Kidney epithelial cell (primary cell): ENCODE data around the gene INSYN2A. TPM values are rescaled to one million over a fixed set of nuclear protein-coding genes. Genes with fewer than 3 reads are reported as not detected.

ENCODE experiments used
- DNase-seq: peaks from one replicate; pipeline ENCODE4 v3.0.0-alpha.2; 2010; ENCODE audit warnings: low read depth
- H3K27me3 ChIP-seq: 2 replicates; pipeline ENCODE4 v1.6.0; 2011; ENCODE audit warnings: low read length; ENCODE audit not compliant: control insufficient read depth, insufficient read depth
- H3K36me3 ChIP-seq: 2 replicates; pipeline ENCODE4 v1.5.1; 2011; ENCODE audit warnings: low read length; ENCODE audit not compliant: control insufficient read depth, insufficient read depth
- H3K4me3 ChIP-seq: 2 replicates; pipeline ENCODE4 v1.5.1; 2011; ENCODE audit warnings: low read depth, mild to moderate bottlenecking, control low read depth, low read length
- CTCF ChIP-seq: IDR thresholded peaks from 2 replicates; pipeline ENCODE4 v1.5.1; 2011; ENCODE audit warnings: mild to moderate bottlenecking, moderate library complexity, low read length, control low read depth, inconsistent platforms; ENCODE audit not compliant: insufficient read depth, poor library complexity, severe bottlenecking
- total RNA-seq: library from RNA; depleted of rRNA; stranded (reverse); fragments of >200 nt; gene quantifications from 2 replicates; pipeline ENCODE4 v1.2.3, GENCODE V29; 2015

Gene INSYN2A
- total RNA-seq, 1 donor from 2014 or later, result 0.04 TPM

DNA sequence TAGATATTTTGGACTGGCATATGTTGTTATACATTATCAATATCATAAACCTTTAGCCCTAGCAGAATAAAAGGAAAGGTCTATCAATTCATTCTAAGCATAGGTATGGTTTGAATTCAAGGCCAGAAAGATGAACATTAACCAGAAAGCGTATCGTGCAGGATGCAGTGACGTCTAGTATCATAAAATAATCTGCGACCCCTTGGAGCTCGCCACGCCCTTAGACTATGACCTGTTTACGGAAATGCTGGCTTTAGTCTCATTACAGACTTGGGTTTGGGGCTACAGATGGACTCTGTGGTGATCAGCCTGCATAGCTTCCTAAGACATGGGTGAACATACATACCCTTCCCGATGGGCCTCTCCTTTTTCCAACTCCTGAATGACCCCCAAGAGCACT lies 21.5 kb downstream of the INSYN2A start:
- no peaks in the 10 kb centered on the region for H3K27me3 ChIP-seq
- H3K36me3 ChIP-seq, result no peaks in the 10 kb centered on the region
- TF ChIP-seq CTCF, result no peak
- H3K4me3 ChIP-seq, result no peak overlapping the region
- DNase-seq, result no peak

- Histone ChIP-seq H3K36me3 (no peaks in the 10 kb centered on the region), H3K4me3 (no peak overlapping the region), H3K27me3 (no peaks in the 10 kb centered on the region)
- DNase-seq, result no peak
- TF ChIP-seq CTCF, result no peak
Observed at GRCh38 chr10:127168261-127168660, 28.1 kb downstream of the INSYN2A start.

DNA sequence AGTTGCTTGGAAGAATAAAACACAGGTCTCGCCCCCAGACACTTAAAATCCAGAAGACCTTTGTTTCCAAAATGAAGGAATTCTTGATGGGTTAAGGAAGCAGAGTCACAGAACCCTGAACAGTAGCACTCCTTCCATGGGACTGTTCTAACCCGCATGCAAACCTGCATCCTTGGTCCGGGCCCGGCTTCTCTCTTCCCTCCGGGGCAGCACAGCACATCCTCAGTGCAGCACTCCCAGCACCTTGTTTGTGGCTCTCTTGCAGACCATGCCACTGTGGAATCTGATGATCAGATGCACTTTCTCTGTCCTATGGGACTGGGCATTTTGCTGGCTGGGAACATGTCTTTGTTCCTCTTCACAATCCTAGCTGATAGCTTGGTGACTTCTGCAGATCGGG lies 33.5 kb downstream of the INSYN2A start:
- no peaks in the 10 kb centered on the region for H3K27me3 ChIP-seq
- H3K36me3 ChIP-seq, result no peaks in the 10 kb centered on the region
- no peak for DNase-seq
- no peak overlapping the region for H3K4me3 ChIP-seq
- TF ChIP-seq CTCF, result no peak

- Histone ChIP-seq H3K4me3 (no peak overlapping the region), H3K36me3 (no peaks in the 10 kb centered on the region), H3K27me3 (no peaks in the 10 kb centered on the region)
- DNase-seq, result no peak
- TF ChIP-seq CTCF, result no peak
Observed at GRCh38 chr10:127161482-127161881, 34.9 kb downstream of the INSYN2A start.

DNA sequence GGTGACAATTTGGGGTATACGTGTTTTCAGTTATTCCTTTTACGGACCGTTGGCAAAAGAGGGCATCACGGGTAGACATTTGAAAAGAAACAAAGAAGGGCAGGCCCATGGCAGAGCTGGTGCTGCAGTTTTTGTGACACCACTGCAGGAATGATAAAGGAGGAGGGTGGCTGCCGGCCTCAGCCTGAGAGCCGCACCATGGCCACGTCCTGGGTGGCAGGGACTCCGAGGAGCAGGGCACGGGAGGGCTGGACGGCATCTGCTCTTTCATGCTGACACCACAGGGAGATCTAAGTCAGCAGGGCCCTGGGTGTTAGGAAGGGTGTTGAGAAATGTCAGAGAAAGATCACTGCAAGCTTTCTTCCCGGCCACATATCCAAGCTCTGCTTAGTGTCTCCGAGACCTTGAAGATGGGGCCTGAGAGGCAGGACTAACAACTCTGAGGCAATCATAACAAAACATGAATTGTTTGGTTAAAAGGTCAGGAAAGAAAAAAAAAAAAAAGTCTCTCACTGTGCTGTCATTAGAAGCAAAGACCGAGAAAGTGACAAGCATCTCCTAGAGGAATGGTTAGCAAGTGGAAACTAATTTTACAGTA lies 36.6 kb downstream of the INSYN2A start:
- Histone ChIP-seq H3K36me3 (no peaks in the 10 kb centered on the region), H3K4me3 (no peak overlapping the region), H3K27me3 (no peaks in the 10 kb centered on the region)
- TF ChIP-seq CTCF, result no peak
- DNase-seq, result no peak

DNA sequence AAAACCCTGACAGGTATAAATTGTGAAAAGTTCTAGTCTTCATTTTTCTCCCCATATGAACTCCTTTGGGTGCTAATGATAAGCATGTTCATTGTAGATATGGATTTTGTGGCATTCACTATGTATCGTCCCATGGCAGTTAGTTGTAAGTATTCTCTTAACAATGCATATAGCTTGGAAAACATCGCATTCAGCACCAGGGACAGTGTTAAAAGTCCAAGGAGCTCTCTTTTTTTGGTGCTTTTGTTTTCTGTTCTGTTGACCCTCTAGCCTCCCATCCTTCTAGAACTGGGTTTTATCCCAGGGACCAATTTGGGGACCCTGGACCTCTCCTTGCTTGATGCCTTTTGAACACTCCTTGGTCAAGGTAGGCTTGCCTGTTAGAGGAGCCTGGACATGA lies 37.7 kb downstream of the INSYN2A start:
- no peak for TF ChIP-seq CTCF
- Histone ChIP-seq H3K36me3 (no peaks in the 10 kb centered on the region), H3K4me3 (no peak overlapping the region), H3K27me3 (no peaks in the 10 kb centered on the region)
- no peak for DNase-seq
